ENCODE measurements around the gene YPEL5. TPM values are rescaled to one million over a fixed set of nuclear protein-coding genes. Genes with fewer than 3 reads are reported as not detected.

The YPEL5 gene
- polyA plus RNA-seq, 3 donors: 99.4 to 142 (median 122) TPM

DNA sequence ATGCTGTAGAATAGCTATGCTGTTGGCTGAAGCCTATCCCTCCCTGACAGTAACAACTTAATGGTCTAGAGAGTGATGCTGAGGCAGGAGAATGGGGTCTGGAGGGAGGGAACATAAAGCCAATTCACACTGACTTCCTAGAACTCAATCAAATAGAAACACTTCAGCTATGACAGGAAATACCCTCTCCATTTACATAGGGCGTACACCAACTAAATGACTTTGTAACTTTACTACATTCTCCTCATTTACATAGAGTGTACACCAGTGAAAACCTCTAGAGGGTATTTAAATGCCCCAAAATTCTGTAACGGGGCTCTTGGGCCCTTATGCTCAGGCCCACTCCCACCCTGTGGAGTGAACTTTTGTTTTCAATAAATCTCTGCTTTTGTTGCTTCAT lies 41.5 kb downstream of the YPEL5 start:
- no peak for DNase-seq (ENCODE audit: extremely low read depth in 1 of 11, low read depth in 9 of 11, low spot score in 4 of 11)

DNA sequence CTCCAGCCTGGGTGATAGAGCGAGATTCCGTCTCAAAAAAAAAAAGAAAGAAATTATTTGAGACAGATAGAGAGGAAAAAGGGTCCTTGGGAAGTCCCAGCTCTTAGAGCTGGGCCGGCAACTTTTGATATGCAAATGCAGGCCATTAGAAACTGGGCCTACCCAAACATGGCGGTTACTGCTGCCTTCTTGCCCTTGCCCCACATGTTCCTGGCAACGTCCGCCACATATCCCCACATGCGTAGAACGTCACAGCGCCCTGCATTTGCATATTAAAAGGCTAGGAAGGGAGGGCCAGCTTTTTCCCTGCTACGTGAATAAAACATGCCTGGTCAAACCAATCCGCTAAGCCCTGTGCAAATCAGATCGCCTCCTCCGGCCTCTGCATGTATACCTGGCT lies 43.8 kb downstream of the YPEL5 start:
- DNase-seq (ENCODE audit: extremely low read depth in 1 of 11, low read depth in 9 of 11, low spot score in 4 of 11): no peak

DNA sequence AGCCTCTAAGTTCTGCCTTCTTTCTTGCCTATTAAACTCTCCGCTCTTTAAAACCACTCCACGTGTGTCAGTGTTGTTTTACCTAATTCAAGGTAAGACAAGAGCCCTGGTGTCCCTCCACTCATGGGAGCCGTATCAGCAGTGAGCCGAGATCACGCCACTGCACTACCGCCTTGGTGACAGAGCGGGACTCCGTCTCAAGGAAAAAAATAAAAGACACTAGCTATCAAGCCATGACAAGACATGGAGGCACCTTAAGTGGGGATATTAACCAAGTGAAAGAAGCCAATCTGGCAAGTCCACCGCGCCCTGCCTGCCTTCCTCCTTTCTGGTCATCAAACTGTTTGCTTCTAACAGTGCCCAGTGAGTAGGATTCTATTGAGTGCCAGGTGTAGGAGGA lies 44.3 kb downstream of the YPEL5 start:
- DNase-seq (ENCODE audit: extremely low read depth in 1 of 11, low read depth in 9 of 11, low spot score in 4 of 11): no peak

DNA sequence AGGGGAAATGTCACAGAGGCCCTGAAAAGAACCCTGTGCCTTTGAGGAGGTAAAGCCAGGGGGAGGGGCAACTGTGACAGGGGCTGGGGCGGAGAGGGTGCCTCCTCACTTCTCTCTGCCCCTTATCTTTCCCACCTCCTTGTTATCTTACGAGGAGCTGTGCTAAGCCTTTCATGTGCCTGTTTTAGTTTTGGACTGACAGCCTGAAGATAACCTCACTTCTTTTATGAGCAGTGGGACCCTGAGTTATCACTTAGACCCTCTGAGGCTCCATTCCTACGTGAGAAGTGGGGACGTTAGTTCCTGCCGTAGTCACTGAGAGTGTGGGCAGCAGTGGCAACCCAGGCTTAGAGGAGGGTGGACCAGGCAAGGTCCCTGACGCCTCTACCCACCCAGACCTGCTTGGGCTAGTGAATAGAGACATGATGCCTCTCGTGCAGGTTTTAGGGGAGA lies 45.0 kb downstream of the YPEL5 start:
- no peak for DNase-seq (ENCODE audit: extremely low read depth in 1 of 11, low read depth in 9 of 11, low spot score in 4 of 11)

DNA sequence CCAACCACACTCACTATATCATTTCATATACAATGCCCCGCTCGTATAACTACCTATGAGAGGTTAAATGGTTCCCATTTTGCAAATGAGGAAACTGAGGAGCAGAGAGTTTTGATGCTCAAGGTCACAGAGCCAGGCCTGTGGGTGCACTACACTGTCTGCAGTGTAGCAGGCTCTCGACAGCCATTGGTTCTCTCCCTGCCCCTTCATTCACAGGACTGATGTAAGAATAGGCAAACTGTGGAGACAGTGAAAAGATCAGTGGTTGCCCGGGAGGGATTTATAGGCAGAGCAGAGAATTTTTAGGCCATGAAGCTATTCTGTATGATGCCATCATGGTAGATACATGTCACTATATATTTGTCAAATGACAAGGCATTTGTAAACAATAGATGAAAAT lies 45.5 kb downstream of the YPEL5 start:
- DNase-seq (ENCODE audit: extremely low read depth in 1 of 11, low read depth in 9 of 11, low spot score in 4 of 11): no peak

DNA sequence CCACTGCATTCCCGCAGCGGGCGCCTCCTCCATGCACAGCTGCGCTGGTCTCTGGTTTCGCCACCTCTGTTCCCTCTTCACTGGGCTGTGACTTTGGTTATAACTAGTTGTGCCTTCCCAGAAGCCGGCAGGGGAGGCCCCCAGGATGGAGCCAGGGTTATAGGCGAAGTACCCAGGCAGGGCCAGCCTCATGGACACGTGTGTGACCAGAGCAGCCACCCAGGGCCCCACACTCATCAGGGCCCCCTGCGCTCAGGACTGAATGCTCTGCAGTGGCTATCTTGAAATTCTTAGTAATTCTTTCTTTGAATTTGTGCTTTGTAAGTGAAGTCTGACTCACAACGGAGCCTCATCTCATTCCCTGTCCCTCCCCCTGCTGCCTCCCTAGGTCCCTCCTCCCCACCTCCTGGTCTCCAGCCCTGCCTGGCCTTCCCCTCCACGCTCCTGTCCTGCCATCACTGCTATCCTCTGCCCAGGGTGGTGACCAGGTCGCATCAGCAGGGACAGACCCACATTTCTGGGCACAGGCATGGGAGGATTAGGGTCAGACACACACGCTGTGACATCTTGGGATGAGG lies 46.4 kb downstream of the YPEL5 start:
- no peak for DNase-seq (ENCODE audit: extremely low read depth in 1 of 11, low read depth in 9 of 11, low spot score in 4 of 11)

DNA sequence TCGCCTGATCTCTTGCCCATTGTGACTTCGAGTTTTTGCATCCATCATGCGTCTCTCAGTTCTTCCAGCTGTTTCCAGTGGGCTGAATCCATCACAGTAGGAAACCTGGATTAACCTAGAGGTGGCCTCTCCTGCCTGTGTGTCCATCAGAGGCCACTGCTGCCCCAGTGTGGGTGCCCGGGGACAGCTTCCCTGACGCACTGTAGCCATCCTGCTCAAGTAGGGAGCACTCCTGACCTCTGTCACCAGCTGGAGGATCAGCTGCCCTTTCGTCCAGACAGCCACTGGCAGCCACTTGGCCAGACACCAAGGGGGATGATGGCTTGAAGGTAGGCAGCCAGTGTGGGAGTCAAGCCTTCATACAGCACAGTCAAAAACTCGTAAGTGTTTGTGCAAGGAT lies 47.6 kb downstream of the YPEL5 start:
- no peak for DNase-seq (ENCODE audit: extremely low read depth in 1 of 11, low read depth in 9 of 11, low spot score in 4 of 11)

DNA sequence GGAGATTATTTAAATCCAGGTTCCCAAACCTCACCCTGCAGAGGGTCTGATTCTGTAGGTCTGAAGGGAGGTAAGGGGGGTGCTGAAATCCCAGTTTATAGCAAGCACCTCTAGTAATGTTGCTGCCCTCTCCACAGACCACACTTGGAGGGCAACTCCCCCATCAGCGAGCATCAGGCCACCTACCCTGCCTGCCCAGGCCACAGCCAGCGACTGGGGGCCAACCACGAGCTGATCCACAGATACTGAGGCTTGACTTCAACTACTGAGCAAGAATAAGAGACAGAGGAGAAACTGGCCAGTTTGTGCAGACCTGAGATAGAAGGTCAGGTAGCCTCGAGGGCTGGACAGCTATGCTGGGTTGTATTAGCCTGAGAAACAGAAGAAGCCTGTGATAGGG lies 48.2 kb downstream of the YPEL5 start:
- no peak for DNase-seq (ENCODE audit: extremely low read depth in 1 of 11, low read depth in 9 of 11, low spot score in 4 of 11)

DNA sequence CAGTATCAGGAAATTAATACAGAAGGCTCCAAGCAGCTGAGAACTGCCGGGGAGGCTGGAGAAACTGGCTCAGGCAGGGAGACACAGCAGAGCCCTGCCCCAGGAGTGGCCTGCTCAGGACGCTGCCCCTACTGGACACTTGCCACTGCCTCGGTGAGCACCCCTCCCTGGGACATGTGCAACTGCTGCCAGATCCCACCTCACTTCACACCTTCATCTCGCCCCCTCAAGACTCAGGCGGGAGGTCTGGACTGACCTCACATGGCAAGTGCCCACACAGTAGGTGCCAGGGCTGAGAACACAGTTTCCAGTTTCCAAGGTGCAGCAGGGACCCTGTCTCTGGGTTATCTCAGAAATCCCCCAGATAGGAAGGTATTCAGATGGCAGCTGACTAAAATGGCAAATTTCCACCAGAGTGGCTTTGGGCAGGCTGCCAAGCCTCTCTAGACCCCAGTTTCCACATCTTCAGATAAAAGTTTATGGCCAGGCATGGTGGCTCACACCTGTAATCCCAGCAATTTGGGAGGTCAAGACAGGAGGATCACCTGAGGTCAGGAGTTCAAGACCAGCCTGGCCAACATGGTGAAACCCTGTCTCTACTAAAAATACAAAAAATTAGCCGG lies 50.9 kb downstream of the YPEL5 start:
- no peak for DNase-seq (ENCODE audit: extremely low read depth in 1 of 11, low read depth in 9 of 11, low spot score in 4 of 11)

DNA sequence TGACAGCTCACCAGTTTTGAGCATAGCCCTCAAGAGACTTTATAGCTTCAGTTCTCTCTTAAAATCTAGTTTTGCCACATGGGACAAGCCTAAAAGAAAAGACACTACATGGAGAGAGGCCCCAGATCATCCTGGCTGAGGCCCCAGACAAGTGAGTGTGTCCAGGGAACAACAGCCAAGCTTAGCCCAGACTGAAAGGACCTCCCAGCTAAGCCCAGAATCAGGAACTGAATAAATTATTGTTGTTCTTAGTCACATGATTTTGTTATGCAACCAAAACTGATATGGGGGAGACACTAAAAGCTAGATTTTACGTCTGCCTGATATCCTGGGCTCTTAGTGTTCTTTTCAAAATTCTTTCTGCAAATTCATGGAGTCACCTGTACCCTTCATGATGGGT lies 55.2 kb downstream of the YPEL5 start:
- DNase-seq (ENCODE audit: extremely low read depth in 1 of 11, low read depth in 9 of 11, low spot score in 4 of 11): no peak

DNA sequence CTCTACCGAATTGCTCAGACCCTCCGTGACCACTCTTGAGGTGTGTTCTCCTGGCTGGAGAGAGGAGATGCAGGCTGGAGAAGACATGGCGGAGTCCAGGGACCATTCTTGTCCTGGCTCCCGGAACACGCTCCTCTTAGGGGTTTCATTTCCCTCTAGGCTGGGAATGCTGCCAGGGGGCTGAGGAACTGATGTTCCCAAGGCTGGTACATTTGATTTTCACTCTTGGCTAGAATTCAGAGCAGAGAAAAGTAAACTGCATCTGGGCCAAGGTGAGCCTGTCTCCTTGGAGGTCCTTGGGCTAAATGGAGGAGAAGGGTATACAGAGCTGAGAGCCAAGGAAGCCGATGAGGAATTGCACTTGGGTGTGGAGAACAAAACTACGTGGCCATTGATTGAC lies 56.3 kb downstream of the YPEL5 start:
- DNase-seq (ENCODE audit: extremely low read depth in 1 of 11, low read depth in 9 of 11, low spot score in 4 of 11): no peak

DNA sequence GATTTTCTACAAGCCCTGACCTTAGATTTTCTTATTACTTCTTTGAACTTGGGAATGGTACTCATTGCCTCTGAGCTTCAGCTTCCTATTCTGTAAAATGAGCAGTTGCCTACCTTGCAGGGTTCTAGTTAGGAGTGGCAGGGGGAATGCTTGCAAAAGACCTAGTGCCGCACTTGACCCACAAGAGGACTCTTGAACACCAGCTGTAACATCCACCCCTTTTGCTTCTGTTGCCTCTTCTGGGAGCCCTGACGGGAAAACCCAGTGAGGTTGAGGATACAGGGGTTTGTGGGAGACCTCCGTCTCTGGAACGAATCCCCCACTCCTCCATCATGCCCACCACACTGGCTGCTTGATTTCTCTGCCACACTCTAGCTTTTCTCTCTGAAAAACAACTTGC lies 57.5 kb downstream of the YPEL5 start:
- no peak for DNase-seq (ENCODE audit: extremely low read depth in 1 of 11, low read depth in 9 of 11, low spot score in 4 of 11)

DNA sequence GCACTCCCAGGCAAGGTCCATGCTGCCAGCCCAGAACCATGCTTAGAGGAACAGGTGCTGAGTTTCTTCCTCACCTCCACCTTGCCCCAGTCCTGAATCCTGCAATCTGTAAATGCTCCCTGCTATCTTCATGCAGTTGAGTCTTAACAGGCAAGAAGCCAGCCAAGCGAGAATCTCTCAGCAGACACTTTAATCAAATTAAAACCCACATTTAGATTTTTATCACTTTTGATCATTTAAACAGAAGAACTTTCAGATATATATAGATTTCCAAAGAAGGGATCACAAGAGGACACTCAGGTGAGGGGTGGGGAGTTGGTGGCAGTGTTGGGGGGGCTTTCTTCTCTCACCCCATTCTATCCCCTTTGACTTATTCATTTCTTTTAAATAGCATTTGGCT lies 58.6 kb downstream of the YPEL5 start:
- no peak for DNase-seq (ENCODE audit: extremely low read depth in 1 of 11, low read depth in 9 of 11, low spot score in 4 of 11)

DNA sequence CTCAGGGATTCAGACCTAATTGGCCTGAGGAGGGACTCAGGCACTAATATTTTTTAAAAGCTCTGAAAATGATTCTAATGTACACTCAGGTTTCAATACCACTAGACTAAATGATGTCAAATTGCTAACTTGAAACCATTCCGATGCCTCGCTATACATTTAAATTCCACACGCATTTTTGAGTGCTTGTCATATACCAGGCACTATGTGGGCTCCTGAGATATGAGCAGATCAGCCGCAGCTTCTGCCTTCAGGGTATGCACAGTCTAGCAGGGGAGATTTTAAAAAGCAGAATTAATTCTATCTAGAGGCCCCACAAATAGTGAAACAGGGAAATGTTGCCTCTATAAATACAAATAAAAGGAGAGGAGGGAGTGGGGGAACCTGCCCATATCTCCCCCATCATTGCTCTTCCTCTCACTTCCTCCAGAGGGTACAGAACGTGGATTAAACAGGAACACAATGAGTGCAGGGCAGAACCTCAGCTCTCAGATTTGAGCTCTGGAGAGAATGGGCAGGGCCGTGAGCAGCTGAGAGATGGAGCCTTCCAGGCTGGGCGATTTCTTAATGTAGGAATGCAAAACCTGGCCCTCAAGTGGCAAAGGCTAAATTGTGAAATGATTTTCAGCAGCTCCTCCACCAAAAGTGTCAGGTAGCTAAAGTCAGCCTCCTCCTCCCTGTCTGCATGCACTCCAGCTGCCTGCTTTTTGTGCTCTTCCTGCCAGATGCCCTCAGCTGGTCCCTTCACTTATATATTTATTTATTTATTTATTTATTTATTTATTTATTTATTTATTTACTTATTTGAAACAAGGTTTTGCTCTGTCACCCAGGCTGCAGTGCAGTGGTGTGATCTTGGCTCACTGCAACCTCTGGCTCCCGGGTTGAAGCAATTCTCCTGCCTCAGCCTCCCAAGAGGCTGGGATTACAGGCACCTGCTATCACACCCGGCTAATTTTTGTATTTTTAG lies 59.9 kb downstream of the YPEL5 start:
- DNase-seq (ENCODE audit: extremely low read depth in 1 of 11, low read depth in 9 of 11, low spot score in 4 of 11): no peak

DNA sequence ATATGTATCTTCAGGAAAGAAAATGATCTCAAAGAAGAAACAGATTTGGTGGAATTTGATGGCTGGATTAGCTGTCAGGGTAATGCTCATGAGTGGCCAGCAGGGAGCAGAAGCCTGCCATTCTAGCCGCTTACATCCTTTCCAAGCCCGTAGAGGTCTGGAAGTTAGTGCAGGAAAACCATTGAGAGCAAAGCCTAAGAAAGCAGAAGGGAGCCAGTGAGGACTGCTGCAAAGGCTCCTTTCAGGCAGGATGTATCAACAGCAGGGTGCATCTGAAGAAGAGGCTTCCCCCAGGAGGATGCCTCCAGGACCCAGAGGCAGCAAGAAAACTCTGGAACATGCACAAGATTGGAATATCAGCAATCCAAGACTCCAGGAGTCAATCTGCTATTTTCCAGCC lies 61.6 kb downstream of the YPEL5 start:
- peak in 6 of 11 donors; percentile 50 to 73 (median 55) for DNase-seq (ENCODE audit: extremely low read depth in 1 of 11, low read depth in 9 of 11, low spot score in 4 of 11)

DNA sequence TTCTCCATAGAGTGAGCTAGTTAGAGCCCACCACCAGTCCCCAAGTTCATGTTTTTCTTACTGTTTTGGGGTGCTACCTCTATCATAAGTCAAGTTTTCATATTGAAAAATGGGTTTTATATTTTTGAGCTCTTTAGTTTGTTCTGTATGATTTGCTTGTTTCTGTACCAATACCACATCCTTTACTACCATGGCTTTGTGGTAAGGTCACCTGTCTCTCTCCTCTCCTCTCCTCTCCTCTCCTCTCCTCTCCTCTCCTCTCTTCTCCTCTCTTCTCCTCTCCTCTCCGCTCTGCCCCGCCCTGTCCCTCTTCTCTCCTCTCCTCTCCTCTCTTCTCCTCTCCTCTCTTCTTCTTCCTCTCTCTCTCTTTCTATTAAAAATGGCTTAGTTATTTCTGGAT lies 62.4 kb downstream of the YPEL5 start:
- DNase-seq (ENCODE audit: extremely low read depth in 1 of 11, low read depth in 9 of 11, low spot score in 4 of 11): no peak

All from renal cortex interstitium (tissue), 11 donors.